Type B pancreatic cell (in vitro differentiated cells): ENCODE measurements around the gene TSPAN15. TPM values are rescaled to one million over a fixed set of nuclear protein-coding genes. Genes with fewer than 3 reads are reported as not detected.
A peak's percentile ranks its signal among the peaks of the same experiment; 100 is the strongest.

ENCODE experiments used
- DNase-seq: peaks from one replicate; pipeline ENCODE4 v3.0.0; 2021; ENCODE audit warnings: mixed read lengths; ENCODE audit not compliant: unreplicated experiment; ENCODE audit errors: extremely low spot score
- H3K27ac Mint-ChIP-seq: 2 replicates; pipeline ENCODE4 v1.8.0; 2021; ENCODE audit warnings: mild to moderate bottlenecking, mixed read lengths
- H3K27me3 Mint-ChIP-seq: 2 replicates; pipeline ENCODE4 v1.8.0; 2021; ENCODE audit warnings: mixed read lengths
- H3K36me3 Mint-ChIP-seq: 2 replicates; pipeline ENCODE4 v1.8.0; 2021; ENCODE audit warnings: mixed read lengths
- H3K4me1 Mint-ChIP-seq: one replicate; pipeline ENCODE4 v1.8.0; 2021; ENCODE audit warnings: mixed read lengths; ENCODE audit not compliant: unreplicated experiment
- H3K4me3 Mint-ChIP-seq: 2 replicates; pipeline ENCODE4 v1.8.0; 2021; ENCODE audit warnings: mild to moderate bottlenecking, mixed read lengths
- H3K9me3 Mint-ChIP-seq: 2 replicates; pipeline ENCODE4 v1.8.0; 2021; ENCODE audit warnings: mixed read lengths
- CTCF ChIP-seq: fragments of 200-600 bp; sonication (generic); conservative IDR thresholded peaks from 2 replicates; pipeline ENCODE4 v1.5.0; 2021; ENCODE audit warnings: antibody characterized with exemption, mild to moderate bottlenecking
- total RNA-seq: library from RNA; stranded (reverse); gene quantifications from 2 replicates; pipeline ENCODE4 v1.2.1, GENCODE V29; 2021; ENCODE audit warnings: low replicate concordance

The TSPAN15 gene
- total RNA-seq, 1 donor from 2014 or later = 19.7 TPM

GRCh38 chr10:69409176-69409495, 42.1 kb upstream of the TSPAN15 start:
- peak overlapping the region; percentile 72 for H3K27ac Mint-ChIP-seq
- peaks cover 19% of the 10 kb centered on the region for H3K4me1 Mint-ChIP-seq
- DNase-seq = no peak
- peaks cover 5% of the 10 kb centered on the region for H3K36me3 Mint-ChIP-seq
- no peaks in the 10 kb centered on the region for H3K27me3 Mint-ChIP-seq
- no peak for TF ChIP-seq CTCF
- no peak overlapping the region for H3K4me3 Mint-ChIP-seq
- H3K9me3 Mint-ChIP-seq = no peaks in the 10 kb centered on the region

- Mint-ChIP-seq H3K36me3 (no peaks in the 10 kb centered on the region), H3K4me3 (no peak overlapping the region), H3K27me3 (no peaks in the 10 kb centered on the region), H3K9me3 (no peaks in the 10 kb centered on the region), H3K27ac (no peak overlapping the region), H3K4me1 (peaks cover 19% of the 10 kb centered on the region)
- TF ChIP-seq CTCF = no peak
- no peak for DNase-seq
Observed at GRCh38 chr10:69409968-69410367, 41.3 kb upstream of the TSPAN15 start.

GRCh38 chr10:69410487-69410886, 40.8 kb upstream of the TSPAN15 start:
- H3K27ac Mint-ChIP-seq = peak overlapping the region; percentile 90
- H3K36me3 Mint-ChIP-seq = no peaks in the 10 kb centered on the region
- no peak for TF ChIP-seq CTCF
- H3K4me1 Mint-ChIP-seq = peaks cover 19% of the 10 kb centered on the region
- H3K9me3 Mint-ChIP-seq = no peaks in the 10 kb centered on the region
- no peaks in the 10 kb centered on the region for H3K27me3 Mint-ChIP-seq
- no peak for DNase-seq
- H3K4me3 Mint-ChIP-seq = peak overlapping the region; percentile 39

- no peak for DNase-seq
- Mint-ChIP-seq H3K27me3 (no peaks in the 10 kb centered on the region), H3K27ac (peak overlapping the region; percentile 90), H3K4me3 (peak overlapping the region; percentile 37), H3K4me1 (peaks cover 18% of the 10 kb centered on the region), H3K9me3 (no peaks in the 10 kb centered on the region), H3K36me3 (no peaks in the 10 kb centered on the region)
- TF ChIP-seq CTCF = no peak
Observed at GRCh38 chr10:69411476-69411875, 39.8 kb upstream of the TSPAN15 start.

- Mint-ChIP-seq H3K9me3 (no peaks in the 10 kb centered on the region), H3K27me3 (no peaks in the 10 kb centered on the region), H3K36me3 (no peaks in the 10 kb centered on the region), H3K27ac (no peak overlapping the region), H3K4me1 (peaks cover 18% of the 10 kb centered on the region), H3K4me3 (no peak overlapping the region)
- no peak for DNase-seq
- TF ChIP-seq CTCF = no peak
Observed at GRCh38 chr10:69412232-69412790, 39.0 kb upstream of the TSPAN15 start.

GRCh38 chr10:69413221-69413865, 37.9 kb upstream of the TSPAN15 start:
- H3K4me1 Mint-ChIP-seq = peaks cover 26% of the 10 kb centered on the region
- no peak overlapping the region for H3K4me3 Mint-ChIP-seq
- H3K36me3 Mint-ChIP-seq = no peaks in the 10 kb centered on the region
- DNase-seq = no peak
- TF ChIP-seq CTCF = peak; percentile 77
- H3K27ac Mint-ChIP-seq = no peak overlapping the region
- H3K9me3 Mint-ChIP-seq = no peaks in the 10 kb centered on the region
- no peaks in the 10 kb centered on the region for H3K27me3 Mint-ChIP-seq
